Keratinocyte (primary cell): ENCODE results near the gene NGDN. TPM values are rescaled to one million over a fixed set of nuclear protein-coding genes. Genes with fewer than 3 reads are reported as not detected.
"Not testable (repeated sequence)": the region's sequence is repeated elsewhere in the genome, so short reads cannot be mapped to it uniquely, and the experiment has no call there.

ENCODE experiments used
- DNase-seq: peaks from one replicate; pipeline ENCODE4 v3.0.0-alpha.2; 2011; ENCODE audit warnings: low read depth, missing footprints, low spot score
- FAIRE-seq: peaks from 2 replicates; lab custom pipeline; 2011; peaks lifted over from hg19 to GRCh38; lab: Jason Lieb, UNC
- H2AFZ ChIP-seq: 2 replicates; pipeline ENCODE4 v1.6.0; 2012; ENCODE audit warnings: low read length, control low read depth, inconsistent platforms; ENCODE audit not compliant: control insufficient read depth
- H3K27ac ChIP-seq: 2 replicates; pipeline ENCODE4 v1.5.1; 2011; ENCODE audit warnings: low read length; ENCODE audit not compliant: control insufficient read depth, insufficient read depth
- H3K27me3 ChIP-seq: 3 replicates; pipeline ENCODE4 v1.6.0; 2011; ENCODE audit warnings: low read length; ENCODE audit not compliant: control insufficient read depth, insufficient read depth; ENCODE audit errors: extremely low read depth
- H3K36me3 ChIP-seq, 2 experiments: 2 replicates in 1 of 2; 3 replicates in 1 of 2; pipeline ENCODE4 v1.5.1; 2011; ENCODE audit warnings: low read length in 2 of 2, mild to moderate bottlenecking in 1 of 2; ENCODE audit not compliant: control insufficient read depth in 2 of 2, insufficient read depth in 2 of 2; ENCODE audit errors: extremely low read depth in 1 of 2
- H3K4me1 ChIP-seq: 3 replicates; pipeline ENCODE4 v1.5.1; 2011; ENCODE audit warnings: low read length; ENCODE audit not compliant: control insufficient read depth, insufficient read depth; ENCODE audit errors: extremely low read depth
- H3K4me2 ChIP-seq: 3 replicates; pipeline ENCODE4 v1.6.0; 2011; ENCODE audit warnings: low read depth, low read length; ENCODE audit not compliant: control insufficient read depth, insufficient read depth; ENCODE audit errors: extremely low read depth
- H3K4me3 ChIP-seq, 3 experiments: fragments of 200-600 bp in 1 of 3; sonication (generic) in 1 of 3; 2 replicates in 2 of 3; 3 replicates in 1 of 3; pipeline ENCODE4 v1.5.1; 2011 to 2016; ENCODE audit warnings: low read length in 3 of 3, mild to moderate bottlenecking in 3 of 3, control low read depth in 2 of 3, inconsistent platforms in 1 of 3, low read depth in 1 of 3, mixed read lengths in 1 of 3, mixed run types in 1 of 3, moderate library complexity in 1 of 3; ENCODE audit not compliant: control insufficient read depth in 2 of 3, insufficient read depth in 2 of 3; ENCODE audit errors: extremely low read depth in 1 of 3
- H3K79me2 ChIP-seq: 2 replicates; pipeline ENCODE4 v1.6.0; 2012; ENCODE audit warnings: low read length; ENCODE audit not compliant: control insufficient read depth, insufficient read depth
- H3K9ac ChIP-seq: 3 replicates; pipeline ENCODE4 v1.6.0; 2011; ENCODE audit warnings: low read length; ENCODE audit not compliant: control insufficient read depth, insufficient read depth; ENCODE audit errors: extremely low read depth
- H3K9me1 ChIP-seq: 3 replicates; pipeline ENCODE4 v1.6.0; 2011; ENCODE audit warnings: low read length; ENCODE audit not compliant: control insufficient read depth, insufficient read depth; ENCODE audit errors: extremely low read depth
- H3K9me3 ChIP-seq: 2 replicates; pipeline ENCODE4 v1.5.1; 2012; ENCODE audit warnings: low read depth, low read length; ENCODE audit not compliant: control insufficient read depth
- H4K20me1 ChIP-seq: 3 replicates; pipeline ENCODE4 v1.6.0; 2011; ENCODE audit warnings: low read length; ENCODE audit not compliant: control insufficient read depth, insufficient read depth; ENCODE audit errors: extremely low read depth
- EZH2 ChIP-seq: IDR thresholded peaks from one replicate; pipeline ENCODE4 v1.6.1; 2012; ENCODE audit warnings: inconsistent platforms, mild to moderate bottlenecking, low read length, moderate library complexity
- dilution Hi-C: fragments of 300-500 bp; cut with MboI; formaldehyde crosslinking; loops from one replicate; pipeline ENCODE4 v1.7.0; 2020; ENCODE audit warnings: low sequenced_read_pairs; ENCODE audit not compliant: extremely low pct_ligation_motif_present
- polyA plus RNA-seq, 5 experiments: library from polyadenylated mRNA; depleted of rRNA in 3 of 5; stranded (reverse) in 3 of 5; stranded (forward) in 1 of 5; unstranded in 1 of 5; fragments of >200 nt; gene quantifications; 1 replicate in 1 of 5; 2 replicates in 3 of 5; 3 replicates in 1 of 5; pipeline versions ENCODE4 v1.2.1 to v1.2.3, GENCODE V29; 2011 to 2012; ENCODE audit warnings: missing spikeins in 2 of 5, low read depth in 1 of 5, low replicate concordance in 1 of 5
- TF ChIP-seq, protein P1 (sequence below), 3 experiments: IDR thresholded peaks in 1 of 3; conservative IDR thresholded peaks in 1 of 3; optimal IDR thresholded peaks in 1 of 3; 2 replicates in 2 of 3; 3 replicates in 1 of 3; pipeline versions ENCODE3 to v1.5.1; 2011; ENCODE audit warnings: low read length in 3 of 3, mild to moderate bottlenecking in 3 of 3, moderate library complexity in 2 of 3, control low read depth in 1 of 3, inconsistent platforms in 1 of 3; ENCODE audit not compliant: insufficient read depth in 2 of 3; ENCODE audit errors: extremely low read depth in 1 of 3

NGDN gene
- polyA plus RNA-seq, 1 donor (not counting 4 experiments of a cell fraction or from before 2014, with no cell fraction given): 58.7 TPM

DNA sequence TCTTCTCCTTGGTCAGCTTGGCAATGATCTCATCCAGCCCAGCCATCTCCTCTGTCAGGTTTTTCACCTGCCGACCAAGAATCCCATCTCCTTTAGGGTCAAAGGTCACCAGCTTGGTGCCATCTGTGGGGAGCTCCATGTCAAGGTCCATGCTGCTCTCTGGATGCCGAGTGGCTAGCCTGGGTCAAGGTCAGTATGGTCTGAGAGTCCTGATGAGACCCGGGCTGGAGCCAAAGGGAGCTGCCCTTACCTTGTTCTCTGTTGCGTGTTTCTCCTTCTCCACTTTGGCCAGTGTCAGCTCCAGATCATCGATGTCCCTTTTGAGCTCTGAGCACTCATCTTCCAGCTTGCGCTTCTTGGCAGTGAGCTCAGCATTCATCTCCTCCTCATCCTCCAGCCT lies 45.8 kb upstream of the NGDN start:
- H3K36me3 ChIP-seq: no peaks in the 10 kb centered on the region
- no peaks in the 10 kb centered on the region for H3K9me1 ChIP-seq
- no peaks in the 10 kb centered on the region for H3K9me3 ChIP-seq
- no peak overlapping the region for H2AFZ ChIP-seq
- TF ChIP-seq EZH2: no peak
- TF ChIP-seq, protein P1, sequence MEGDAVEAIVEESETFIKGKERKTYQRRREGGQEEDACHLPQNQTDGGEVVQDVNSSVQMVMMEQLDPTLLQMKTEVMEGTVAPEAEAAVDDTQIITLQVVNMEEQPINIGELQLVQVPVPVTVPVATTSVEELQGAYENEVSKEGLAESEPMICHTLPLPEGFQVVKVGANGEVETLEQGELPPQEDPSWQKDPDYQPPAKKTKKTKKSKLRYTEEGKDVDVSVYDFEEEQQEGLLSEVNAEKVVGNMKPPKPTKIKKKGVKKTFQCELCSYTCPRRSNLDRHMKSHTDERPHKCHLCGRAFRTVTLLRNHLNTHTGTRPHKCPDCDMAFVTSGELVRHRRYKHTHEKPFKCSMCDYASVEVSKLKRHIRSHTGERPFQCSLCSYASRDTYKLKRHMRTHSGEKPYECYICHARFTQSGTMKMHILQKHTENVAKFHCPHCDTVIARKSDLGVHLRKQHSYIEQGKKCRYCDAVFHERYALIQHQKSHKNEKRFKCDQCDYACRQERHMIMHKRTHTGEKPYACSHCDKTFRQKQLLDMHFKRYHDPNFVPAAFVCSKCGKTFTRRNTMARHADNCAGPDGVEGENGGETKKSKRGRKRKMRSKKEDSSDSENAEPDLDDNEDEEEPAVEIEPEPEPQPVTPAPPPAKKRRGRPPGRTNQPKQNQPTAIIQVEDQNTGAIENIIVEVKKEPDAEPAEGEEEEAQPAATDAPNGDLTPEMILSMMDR (optimal IDR thresholded peaks at IDR 0.05 in 1 of 3, IDR thresholded peaks at IDR 0.05 in 1 of 3, conservative IDR thresholded peaks at IDR 0.05 in 1 of 3; ENCODE audit: extremely low read depth in 1 of 3, insufficient read depth in 2 of 3, low read length in 3 of 3): no peak
- no peak overlapping the region for H3K9ac ChIP-seq
- H3K79me2 ChIP-seq: no peaks in the 10 kb centered on the region
- dilution Hi-C loops: no loop called here
- DNase-seq (no peak), FAIRE-seq (no peak)
- H4K20me1 ChIP-seq: no peaks in the 10 kb centered on the region
- H3K27me3 ChIP-seq: peaks cover 4% of the 10 kb centered on the region
- no peaks in the 10 kb centered on the region for H3K4me1 ChIP-seq
- no peak overlapping the region for H3K4me2 ChIP-seq
- no peak overlapping the region for H3K27ac ChIP-seq
- H3K4me3 ChIP-seq: no peak overlapping the region

DNA sequence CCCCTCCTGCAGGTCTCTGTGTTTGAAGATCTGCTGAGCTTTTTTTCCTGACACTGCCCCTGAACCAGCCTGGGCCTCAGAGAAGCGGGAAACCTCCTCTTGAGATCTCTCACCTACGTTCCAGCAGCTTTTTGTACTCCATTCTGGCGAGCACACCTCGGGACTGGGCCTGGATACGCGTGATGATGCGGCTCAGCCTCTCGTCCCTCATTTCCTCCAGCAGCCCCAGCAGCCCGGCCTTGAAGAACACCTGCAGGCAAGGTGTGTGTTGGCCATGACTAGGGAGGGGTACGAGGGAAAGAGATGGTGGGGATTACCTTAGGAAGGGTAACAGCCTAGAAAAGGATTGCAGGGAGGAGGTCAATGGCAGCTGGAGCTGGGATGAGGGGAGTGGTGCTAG lies 44.3 kb upstream of the NGDN start:
- dilution Hi-C loops: no loop called here
- Histone ChIP-seq H4K20me1 (no peaks in the 10 kb centered on the region), H3K9me1 (no peaks in the 10 kb centered on the region), H3K27ac (no peak overlapping the region), H3K4me1 (no peaks in the 10 kb centered on the region), H3K36me3 (no peaks in the 10 kb centered on the region), H3K9me3 (no peaks in the 10 kb centered on the region), H3K4me3 (no peak overlapping the region), H3K27me3 (peaks cover 4% of the 10 kb centered on the region), H3K9ac (no peak overlapping the region), H3K4me2 (no peak overlapping the region), H2AFZ (no peak overlapping the region), H3K79me2 (no peaks in the 10 kb centered on the region)
- DNase-seq (no peak), FAIRE-seq (no peak)
- no peak for TF ChIP-seq EZH2
- TF ChIP-seq, protein P1 (optimal IDR thresholded peaks at IDR 0.05 in 1 of 3, IDR thresholded peaks at IDR 0.05 in 1 of 3, conservative IDR thresholded peaks at IDR 0.05 in 1 of 3; ENCODE audit: extremely low read depth in 1 of 3, insufficient read depth in 2 of 3, low read length in 3 of 3): no peak

DNA sequence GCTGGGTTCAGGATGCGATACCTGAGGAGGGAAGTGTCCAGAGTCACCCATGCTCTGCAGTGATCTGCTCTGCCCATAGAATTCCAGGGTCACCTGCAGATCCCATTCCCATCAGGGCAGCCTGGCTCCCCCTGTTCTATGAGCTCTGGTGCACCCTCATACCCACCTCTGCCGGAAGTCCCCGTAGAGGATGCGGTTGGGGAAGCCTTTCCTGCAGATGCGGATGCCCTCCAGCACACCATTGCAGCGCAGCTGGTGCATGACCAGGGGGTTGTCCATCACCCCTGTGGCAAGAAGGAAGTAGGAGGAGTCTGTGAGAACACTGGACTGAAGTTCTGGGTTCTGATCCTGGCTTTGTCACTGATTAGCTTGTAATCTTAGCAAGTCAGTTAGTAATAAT lies 43.7 kb upstream of the NGDN start:
- not testable (repeated sequence) for H3K9ac ChIP-seq, H4K20me1 ChIP-seq, H3K36me3 ChIP-seq

More for the DNA sequence above, 43.7 kb upstream of the NGDN start:
- H3K27ac ChIP-seq, H3K4me1 ChIP-seq, H3K9me1 ChIP-seq, dilution Hi-C loops, H2AFZ ChIP-seq, H3K4me2 ChIP-seq, DNase-seq, H3K4me3 ChIP-seq, H3K79me2 ChIP-seq, H3K9me3 ChIP-seq, FAIRE-seq, H3K27me3 ChIP-seq: not testable (repeated sequence)
